ENCODE data around the gene OSBPL3.
A peak's percentile ranks its signal among the peaks of the same experiment; 100 is the strongest.

- TF ChIP-seq POLR2A (IDR thresholded peaks at IDR 0.05; ENCODE audit: borderline replicate concordance, extremely low read depth, insufficient read depth, insufficient read length) (peak; percentile 17), TCF7L2 (IDR thresholded peaks at IDR 0.05; ENCODE audit: borderline replicate concordance, extremely low read depth, insufficient read depth, insufficient read length) (no peak), ZNF274 (IDR thresholded peaks at IDR 0.05; ENCODE audit: low read depth, low read length) (no peak), CTCF (IDR thresholded peaks at IDR 0.05 in 2 of 3, conservative IDR thresholded peaks at IDR 0.05 in 1 of 3; ENCODE audit: borderline replicate concordance in 1 of 3, insufficient read depth in 1 of 3, low read depth in 2 of 3, low read length in 2 of 3) (no peak), EZH2phosphoT487 (IDR thresholded peaks at IDR 0.05; ENCODE audit: borderline replicate concordance) (no peak), SRF (IDR thresholded peaks at IDR 0.05; ENCODE audit: low read depth) (no peak), REST (IDR thresholded peaks at IDR 0.05; ENCODE audit: low read depth) (no peak), POLR2AphosphoS5 (IDR thresholded peaks at IDR 0.05; ENCODE audit: low read depth, low read length) (no peak), MAX (IDR thresholded peaks at IDR 0.05) (no peak), YY1 (IDR thresholded peaks at IDR 0.05; ENCODE audit: extremely low read depth, insufficient replicate concordance, low read depth, low read length) (no peak), RAD21 (IDR thresholded peaks at IDR 0.05; ENCODE audit: low read depth) (no peak)
These were observed 223.2 kb downstream of the OSBPL3 start for GRCh38 chr7:24756545-24757352.

Measured in HCT116 (cell line).